Brain microvascular endothelial cell (primary cell): ENCODE results near the gene RUNX1.
A peak's percentile ranks its signal among the peaks of the same experiment; 100 is the strongest.

Source experiments
- DNase-seq: peaks from one replicate; pipeline ENCODE4 v3.0.0-alpha.2; 2020
- H3K27ac ChIP-seq: fragments of 250-450 bp; sonication (Bioruptor Pico); 2 replicates; pipeline ENCODE4 v1.5.1; 2020; ENCODE audit warnings: mild to moderate bottlenecking, moderate library complexity
- H3K27me3 ChIP-seq: fragments of 250-450 bp; sonication (Bioruptor Pico); replicated peaks from 2 replicates; pipeline ENCODE4 v1.5.1; 2020; ENCODE audit warnings: mild to moderate bottlenecking
- H3K36me3 ChIP-seq: fragments of 250-450 bp; sonication (Bioruptor Pico); replicated peaks from 2 replicates; pipeline ENCODE4 v1.5.1; 2020; ENCODE audit warnings: mild to moderate bottlenecking
- H3K4me3 ChIP-seq: 2 replicates; pipeline ENCODE4 v1.5.1; 2011; ENCODE audit warnings: low read depth, mild to moderate bottlenecking, control low read depth, low read length, moderate library complexity
- CTCF ChIP-seq: IDR thresholded peaks from 2 replicates; pipeline ENCODE4 v1.5.1; 2011; ENCODE audit warnings: low read depth, mild to moderate bottlenecking, moderate library complexity, low read length, control low read depth, inconsistent platforms; ENCODE audit errors: missing control alignments
- in situ Hi-C: cut with HindIII; loops from 2 replicates; pipeline ENCODE4 v1.10.0; 2017; ENCODE audit warnings: low sequenced_read_pairs, low pct_ligation_motif_present

RUNX1 gene

GRCh38 chr21:34762786-34763185 lies 286.3 kb downstream of the RUNX1 start:
- DNase-seq = no peak
- H3K27me3 ChIP-seq = no peaks in the 10 kb centered on the region
- H3K36me3 ChIP-seq = no peaks in the 10 kb centered on the region
- in situ Hi-C loops = no loop called here
- TF ChIP-seq CTCF = peak; percentile 38
- no peak overlapping the region for H3K4me3 ChIP-seq
- no peak overlapping the region for H3K27ac ChIP-seq

GRCh38 chr21:34761758-34762330 lies 287.3 kb downstream of the RUNX1 start:
- H3K27me3 ChIP-seq = no peaks in the 10 kb centered on the region
- no peak for TF ChIP-seq CTCF
- H3K36me3 ChIP-seq = no peaks in the 10 kb centered on the region
- no peak for DNase-seq
- H3K4me3 ChIP-seq = no peak overlapping the region
- H3K27ac ChIP-seq = no peak overlapping the region
- in situ Hi-C loops = no loop called here

DNA sequence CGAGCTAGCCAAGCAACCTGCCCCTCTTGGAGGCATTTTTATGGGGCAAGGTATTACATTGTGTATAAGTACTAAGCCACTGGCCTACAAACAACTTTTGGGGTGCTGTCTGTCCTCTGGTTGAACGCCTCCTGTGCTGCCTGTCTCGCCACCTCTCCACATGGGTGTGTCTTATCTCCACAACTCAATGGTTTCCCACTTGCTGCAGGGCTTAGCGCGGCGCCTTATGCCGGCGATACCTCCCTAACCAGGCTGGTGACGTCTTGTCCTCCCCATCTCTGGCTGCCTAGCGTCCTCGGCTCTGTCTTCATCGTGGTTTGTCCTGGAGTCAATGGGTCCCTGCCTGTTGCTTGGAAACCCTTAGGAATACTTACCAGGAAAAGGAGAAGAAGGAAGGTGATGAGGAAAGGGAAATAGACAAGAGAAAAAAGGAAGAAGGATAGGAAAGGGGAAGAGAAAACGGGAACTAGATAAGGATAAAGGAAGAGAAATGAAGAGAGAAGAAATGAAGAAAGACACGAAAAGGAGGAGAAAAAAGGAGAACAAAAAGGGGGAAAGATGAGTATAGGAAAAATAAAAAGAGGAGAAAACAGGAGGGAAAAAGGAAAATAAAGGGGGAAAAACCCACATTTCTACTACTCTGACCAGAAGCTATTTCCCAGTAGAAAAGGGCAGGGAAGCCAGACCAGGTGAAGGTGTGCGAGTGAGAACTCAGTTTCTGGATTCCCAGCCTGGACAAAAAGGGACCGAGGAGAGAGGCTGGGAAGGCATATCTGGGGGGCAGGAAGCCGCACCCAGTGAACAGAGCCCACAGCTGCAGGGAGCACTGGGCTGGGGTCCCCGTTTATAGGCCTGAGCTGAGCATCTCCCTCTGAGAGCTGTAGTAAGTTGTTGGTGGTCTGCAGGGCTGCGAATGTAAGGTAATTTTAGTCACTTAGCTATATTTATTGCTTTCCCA lies 294.1 kb downstream of the RUNX1 start:
- DNase-seq = no peak

GRCh38 chr21:34748862-34749261 lies 300.2 kb downstream of the RUNX1 start:
- no peaks in the 10 kb centered on the region for H3K27me3 ChIP-seq
- no peaks in the 10 kb centered on the region for H3K36me3 ChIP-seq
- DNase-seq = no peak
- TF ChIP-seq CTCF = no peak
- no peak overlapping the region for H3K27ac ChIP-seq
- no peak overlapping the region for H3K4me3 ChIP-seq
- in situ Hi-C loops = no loop called here

More for the DNA sequence above, 294.1 kb downstream of the RUNX1 start:
- no peak for TF ChIP-seq CTCF
- Histone ChIP-seq H3K36me3 (no peaks in the 10 kb centered on the region), H3K27me3 (no peaks in the 10 kb centered on the region), H3K4me3 (no peak overlapping the region), H3K27ac (no peak overlapping the region)
- in situ Hi-C loops = no loop called here

DNA sequence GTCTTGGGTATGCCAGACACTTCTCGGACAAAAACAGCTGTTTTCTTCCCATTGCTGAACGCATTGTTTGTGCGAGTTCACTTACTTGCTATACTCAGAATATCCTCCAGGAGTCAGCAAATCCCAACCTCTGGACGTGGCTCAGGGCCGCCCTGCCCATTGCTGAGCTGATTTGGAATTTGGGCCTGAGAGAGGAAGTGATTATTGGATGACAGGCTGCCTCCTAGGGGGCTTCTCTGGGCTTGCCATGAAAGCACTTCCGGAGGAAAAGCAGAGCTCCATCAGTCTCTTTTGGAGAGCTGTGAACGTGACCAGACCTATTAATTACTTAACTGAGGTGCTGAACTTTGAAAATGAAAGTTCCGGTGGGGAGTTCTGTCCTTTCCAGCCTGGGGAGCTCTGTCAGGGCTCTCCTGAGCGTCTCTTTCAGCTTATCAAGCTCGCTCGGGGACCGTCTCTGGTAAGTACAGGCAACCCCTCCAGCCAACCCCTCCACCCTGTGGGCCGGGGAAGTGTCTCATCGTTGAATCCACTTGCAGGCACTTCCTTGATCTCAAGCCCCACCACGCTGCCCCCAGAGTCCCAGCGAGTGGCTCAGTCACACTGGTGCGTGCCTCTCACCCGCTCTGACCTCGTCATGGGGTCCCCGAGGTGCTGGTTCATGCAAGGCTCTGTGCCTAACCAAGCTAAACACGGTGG lies 303.4 kb downstream of the RUNX1 start:
- H3K27me3 ChIP-seq = no peaks in the 10 kb centered on the region
- in situ Hi-C loops = no loop called here
- DNase-seq = peak; percentile 80
- H3K4me3 ChIP-seq = peak overlapping the region; percentile 12
- no peaks in the 10 kb centered on the region for H3K36me3 ChIP-seq
- peak; percentile 89 for TF ChIP-seq CTCF
- no peak overlapping the region for H3K27ac ChIP-seq
